NCI-H345 treated with DMSO at 0.1 percent for 48 hours (cell line): Measurements from ENCODE around the gene MROH9.

Source experiments
- DNase-seq: peaks from one replicate; lab custom pipeline; 2025; ENCODE audit not compliant: unreplicated experiment; lab: John Stamatoyannopoulos, UW

MROH9 gene

DNA sequence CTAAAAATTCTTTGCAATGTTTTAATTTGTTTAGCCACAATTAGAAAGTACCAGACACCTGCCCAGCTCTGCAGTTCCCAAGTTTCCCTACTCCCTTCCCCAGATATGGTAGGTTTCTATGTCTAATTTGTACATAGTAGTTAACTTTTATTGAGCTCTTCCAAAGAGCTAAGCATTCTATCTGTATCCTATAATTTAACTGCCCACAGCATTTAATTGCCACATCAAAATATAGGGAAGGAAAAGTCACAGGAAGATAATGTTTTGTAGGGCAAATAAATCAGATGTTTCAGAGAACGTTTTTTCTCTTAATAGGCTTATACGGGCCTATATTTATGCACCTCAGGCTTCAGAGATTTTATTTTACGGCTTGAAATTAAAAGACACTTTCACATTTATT, 139.7 kb downstream of the MROH9 start:
- no peak for DNase-seq

DNA sequence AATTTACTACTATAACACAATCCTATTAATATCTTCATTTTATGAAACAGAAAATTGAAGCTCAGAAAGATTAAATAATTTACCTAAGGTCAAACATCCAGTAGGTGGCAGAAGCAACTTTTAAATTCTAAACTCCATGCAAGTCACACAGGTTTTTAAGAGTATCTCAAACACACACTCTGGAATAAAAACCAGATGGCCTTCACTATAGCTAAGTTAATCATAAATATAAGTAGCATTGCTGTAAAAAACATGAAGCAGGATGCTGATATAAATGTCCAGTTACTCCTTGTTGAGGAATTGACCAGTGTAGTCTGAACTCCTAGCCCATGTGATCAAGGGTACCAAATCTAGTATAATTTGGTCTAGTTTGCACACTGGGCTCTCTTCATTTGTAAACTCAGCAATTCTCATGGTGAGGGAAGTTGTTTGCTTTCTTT, 146.0 kb downstream of the MROH9 start:
- peak; percentile 7 for DNase-seq

DNA sequence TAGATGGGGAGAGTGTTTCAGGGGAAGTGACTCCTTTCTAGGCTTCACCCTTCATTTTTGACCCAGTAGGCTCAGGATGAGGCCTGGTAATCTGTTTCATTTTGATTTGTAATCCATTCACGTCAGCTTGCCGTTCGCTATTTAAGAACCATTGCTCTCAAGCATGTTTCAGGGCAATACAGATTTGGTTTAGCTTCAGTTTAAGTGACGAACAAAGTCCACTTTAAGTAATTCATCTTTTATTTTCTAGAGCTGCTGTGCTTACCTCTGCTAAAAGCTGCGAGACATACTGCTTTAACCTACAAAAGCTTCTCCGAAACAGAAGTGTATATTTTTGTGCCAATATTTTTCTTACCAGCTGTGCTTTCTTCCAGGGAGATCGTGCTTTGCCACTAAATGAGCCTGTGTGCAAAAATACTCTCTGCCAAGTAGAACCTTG, 146.4 kb downstream of the MROH9 start:
- no peak for DNase-seq

GRCh38 chr1:171082606-171083005, 147.3 kb downstream of the MROH9 start:
- DNase-seq = no peak

DNA sequence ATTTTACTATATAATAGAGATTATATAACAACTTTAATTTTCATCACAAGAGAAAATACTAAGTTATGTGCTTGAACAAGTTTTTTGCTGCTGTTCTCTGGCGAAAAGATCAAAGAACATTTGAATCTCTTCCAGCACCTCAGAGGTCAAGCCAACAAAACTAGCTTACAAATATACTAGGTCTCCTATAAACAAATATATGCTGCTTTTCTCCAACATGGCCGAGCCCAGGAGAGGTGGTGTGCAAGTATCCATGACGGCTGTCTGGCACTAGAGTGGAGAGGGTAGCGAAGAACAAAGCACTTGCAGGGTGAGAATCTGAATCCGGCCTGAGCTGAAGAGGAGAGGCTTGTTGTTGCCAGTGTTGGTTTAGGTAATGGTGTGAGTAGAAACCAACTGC, 147.9 kb downstream of the MROH9 start:
- peak; percentile 5 for DNase-seq

DNA sequence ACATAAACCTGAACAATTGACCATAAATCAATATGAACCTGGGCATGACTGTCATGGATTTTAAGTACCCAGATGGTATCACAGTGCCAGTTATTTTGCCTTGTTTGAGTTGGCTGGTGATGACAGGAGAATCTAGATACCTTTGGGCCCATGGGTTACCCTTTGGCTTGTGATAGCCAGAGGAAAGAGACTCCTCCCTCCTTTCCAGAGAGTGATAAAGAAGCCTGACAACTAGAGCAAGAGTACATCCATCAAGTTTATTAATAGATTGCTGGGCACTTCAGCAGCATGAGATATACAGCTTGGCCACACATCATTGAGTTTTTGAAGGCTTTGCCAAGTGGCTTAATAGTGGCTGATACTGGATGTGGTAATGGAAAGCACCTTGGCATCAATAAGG, 148.8 kb downstream of the MROH9 start:
- DNase-seq = peak; percentile 2

- no peak for DNase-seq
These were observed 149.5 kb downstream of the MROH9 start for GRCh38 chr1:171084870-171085269.

GRCh38 chr1:171087896-171088295, 152.6 kb downstream of the MROH9 start:
- no peak for DNase-seq

DNA sequence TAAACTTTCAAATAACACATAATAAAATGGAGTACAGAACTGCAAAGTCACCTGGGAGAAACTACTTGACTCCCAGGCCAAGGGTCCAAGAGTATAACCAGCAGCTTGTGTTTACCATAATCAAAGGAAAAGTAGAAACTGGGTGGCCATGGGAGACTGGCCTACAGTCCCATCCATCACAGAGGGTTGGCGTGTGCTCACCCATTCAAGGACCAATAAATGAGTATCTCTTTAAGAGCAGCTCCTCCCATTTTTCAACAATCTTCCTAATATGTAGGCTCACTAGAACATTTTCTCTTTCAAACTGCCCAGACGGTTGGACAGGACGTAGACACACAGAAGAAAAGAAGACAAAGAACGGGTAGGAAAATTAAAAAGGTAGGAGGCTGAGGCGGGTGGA, 155.3 kb downstream of the MROH9 start, which contains the start of gene FMO3:
TSS of gene FMO3 (plus strand) at position 302 of the 400 bp plus-strand sequence. CDS start 1,754 bp downstream, outside the sequence.
- no peak for DNase-seq

DNA sequence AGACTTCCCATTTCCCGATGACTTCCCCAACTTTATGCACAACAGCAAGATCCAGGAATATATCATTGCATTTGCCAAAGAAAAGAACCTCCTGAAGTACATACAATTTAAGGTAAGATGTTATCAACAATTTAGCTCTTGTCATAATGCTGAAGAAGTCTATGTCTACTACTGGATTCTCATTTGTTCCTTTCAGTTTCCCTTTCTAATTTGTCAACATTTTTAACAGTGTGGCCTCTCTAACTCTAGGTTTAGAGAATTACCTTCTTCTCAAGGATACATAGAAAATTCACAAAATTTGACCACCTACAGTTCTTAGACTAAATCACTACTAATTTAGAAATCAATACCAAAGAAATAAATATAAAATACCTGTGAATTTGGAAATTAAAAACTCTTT, 168.5 kb downstream of the MROH9 start:
- DNase-seq = no peak

GRCh38 chr1:171107262-171107940, 172.1 kb downstream of the MROH9 start:
- DNase-seq = no peak

DNA sequence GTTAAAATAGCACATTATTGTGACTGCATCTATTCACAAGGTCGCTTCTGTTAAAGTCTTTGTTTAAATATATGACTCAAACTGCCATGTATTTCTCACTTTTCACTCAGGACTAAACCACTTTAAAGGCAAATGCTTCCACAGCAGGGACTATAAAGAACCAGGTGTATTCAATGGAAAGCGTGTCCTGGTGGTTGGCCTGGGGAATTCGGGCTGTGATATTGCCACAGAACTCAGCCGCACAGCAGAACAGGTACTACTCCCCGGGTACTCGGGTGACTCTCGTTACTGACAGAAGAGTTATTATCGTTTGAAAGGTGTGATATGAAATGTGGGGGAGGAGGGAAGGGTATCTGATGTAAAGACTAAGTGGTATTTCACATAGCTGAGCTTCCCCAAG, 172.6 kb downstream of the MROH9 start:
- no peak for DNase-seq

- DNase-seq = no peak
These were observed 174.6 kb downstream of the MROH9 start for GRCh38 chr1:171109966-171110365.

- no peak for DNase-seq
These were observed 175.4 kb downstream of the MROH9 start for GRCh38 chr1:171110621-171111326.

- DNase-seq = no peak
These were observed 176.8 kb downstream of the MROH9 start for GRCh38 chr1:171112119-171112518.

- DNase-seq = no peak
These were observed 178.0 kb downstream of the MROH9 start for GRCh38 chr1:171113382-171113781.
